GM23248 (cell line): ENCODE results near the gene NFKB1.

Experiments
- EZH2 ChIP-seq: fragments of 200-600 bp; sonication (generic); IDR thresholded peaks from 2 replicates; pipeline ENCODE4 v1.6.1; 2018; ENCODE audit warnings: antibody characterized with exemption, mild to moderate bottlenecking; ENCODE audit not compliant: insufficient read depth, poor library complexity, severe bottlenecking
- EZH2phosphoT487 ChIP-seq: fragments of 200-600 bp; sonication (generic); IDR thresholded peaks from 2 replicates; pipeline ENCODE4 v1.6.1; 2018; ENCODE audit warnings: antibody characterized with exemption, moderate library complexity, mild to moderate bottlenecking, low read depth; ENCODE audit not compliant: insufficient read depth

DNA sequence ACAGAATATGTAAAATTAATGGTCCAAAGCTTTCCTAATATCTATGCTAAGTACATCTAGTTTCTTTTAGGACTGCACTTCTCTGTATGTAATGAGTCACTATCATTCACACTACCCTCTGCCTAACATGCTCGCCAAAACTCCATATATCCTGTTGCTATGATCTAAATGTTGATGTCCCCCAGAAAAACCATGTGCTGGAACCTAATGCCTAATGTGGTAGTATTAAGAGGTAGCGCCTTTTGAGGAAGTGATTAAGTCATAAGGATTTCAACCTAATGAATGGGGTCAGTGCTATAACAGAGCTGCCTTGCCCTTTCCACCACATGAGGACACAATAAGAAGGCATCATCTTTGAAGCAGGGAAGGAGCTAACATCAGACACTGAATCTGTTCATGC is 34.9 kb upstream of the NFKB1 start:
- TF ChIP-seq EZH2 = no peak
- TF ChIP-seq EZH2phosphoT487 = no peak
